Measurements from ENCODE around the gene RAPGEF1. TPM values are rescaled to one million over a fixed set of nuclear protein-coding genes. Genes with fewer than 3 reads are reported as not detected.
A peak's percentile ranks its signal among the peaks of the same experiment; 100 is the strongest.
"Not testable (repeated sequence)": the region's sequence is repeated elsewhere in the genome, so short reads cannot be mapped to it uniquely, and the experiment has no call there.

Gene RAPGEF1
- polyA plus RNA-seq (ENCODE audit: insufficient read length in 4 of 4) = 10 to 100 TPM; 36.8 to 41.5 (median 40.2) TPM

DNA sequence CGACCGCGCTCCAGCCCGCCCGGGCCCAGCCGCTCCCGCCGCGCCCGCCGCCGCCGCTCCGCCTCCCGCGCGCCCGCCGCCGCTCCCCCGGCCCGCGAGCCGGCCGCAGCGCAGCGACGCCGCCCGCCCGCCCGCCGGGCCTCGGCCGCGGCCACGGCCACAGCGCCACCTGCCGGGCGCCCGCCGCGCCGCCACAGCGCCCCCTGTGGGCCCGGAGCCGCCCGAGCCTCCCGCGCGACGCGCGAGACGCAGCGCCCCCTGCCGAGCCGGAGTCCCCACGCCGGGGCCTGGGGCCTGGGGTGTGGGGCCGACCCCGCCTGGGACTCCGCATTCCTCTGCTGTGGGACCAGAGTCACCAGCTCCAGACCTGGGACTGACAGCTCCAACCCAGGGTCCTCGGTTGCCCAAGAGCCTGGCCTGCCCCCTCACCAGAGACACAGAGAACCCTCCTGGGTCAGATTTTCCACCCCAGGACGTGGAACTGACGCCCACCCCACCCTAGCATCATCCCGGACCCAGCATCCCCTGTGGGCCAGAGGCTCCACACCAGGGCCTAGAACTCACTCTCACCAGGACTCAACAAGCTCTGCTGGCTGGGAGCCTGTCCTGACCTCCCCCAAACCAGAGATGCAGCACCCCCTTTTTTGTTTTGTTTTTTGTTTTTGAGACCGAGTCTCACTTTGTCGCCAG lies at the start of gene RAPGEF1:
TSS of gene RAPGEF1 (minus strand) at position 118 of the 690 bp plus-strand sequence. CDS start 246 bp downstream, outside the sequence.
- DNase-seq (ENCODE audit: low read depth in 4 of 4, low spot score in 2 of 4) = no peak

- no peak for DNase-seq (ENCODE audit: low read depth in 4 of 4, low spot score in 2 of 4)
Observed at GRCh38 chr9:131788851-131789250, 49.0 kb upstream of the RAPGEF1 start.

GRCh38 chr9:131787838-131788237 lies 48.0 kb upstream of the RAPGEF1 start:
- DNase-seq (ENCODE audit: low read depth in 4 of 4, low spot score in 2 of 4) = no peak

DNA sequence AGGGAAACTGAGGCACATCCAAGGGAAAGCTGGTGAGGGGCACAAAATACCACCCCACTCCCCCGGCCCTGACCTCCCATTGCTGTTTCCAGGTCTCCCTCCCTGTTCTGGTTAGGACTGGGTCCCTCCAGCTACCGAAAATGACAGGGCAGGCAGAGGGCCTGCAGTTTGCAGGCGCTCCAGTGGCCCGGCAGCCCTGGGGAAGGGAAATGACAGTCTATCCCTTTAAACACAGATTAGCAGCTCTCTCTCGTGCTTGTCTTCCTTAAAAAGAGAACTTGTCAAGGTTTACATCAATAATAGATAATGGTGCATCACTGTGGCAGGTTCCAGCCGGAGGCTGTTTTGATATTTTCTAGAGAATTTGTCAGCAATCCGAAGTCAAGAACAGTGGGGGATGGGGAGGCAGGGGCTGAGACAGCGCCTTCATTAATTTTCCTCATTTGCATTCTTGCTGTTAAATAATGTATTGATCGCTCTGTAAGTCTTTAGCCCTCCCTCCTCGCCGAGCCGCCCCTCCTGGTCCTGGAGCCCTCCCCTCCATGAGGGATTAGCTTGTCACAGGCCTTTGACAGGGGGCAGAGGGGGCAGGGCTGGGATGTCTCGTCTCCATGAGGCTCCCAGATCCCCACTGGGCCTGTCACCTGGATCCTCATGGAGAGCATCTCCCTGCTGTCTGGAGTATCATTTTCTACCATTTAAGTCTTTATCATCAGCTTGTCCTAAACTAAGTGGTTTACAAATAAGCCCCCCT lies 45.0 kb upstream of the RAPGEF1 start:
- DNase-seq (ENCODE audit: low read depth in 4 of 4, low spot score in 2 of 4) = no peak

GRCh38 chr9:131781069-131781468 lies 41.2 kb upstream of the RAPGEF1 start:
- no peak for DNase-seq (ENCODE audit: low read depth in 4 of 4, low spot score in 2 of 4)

DNA sequence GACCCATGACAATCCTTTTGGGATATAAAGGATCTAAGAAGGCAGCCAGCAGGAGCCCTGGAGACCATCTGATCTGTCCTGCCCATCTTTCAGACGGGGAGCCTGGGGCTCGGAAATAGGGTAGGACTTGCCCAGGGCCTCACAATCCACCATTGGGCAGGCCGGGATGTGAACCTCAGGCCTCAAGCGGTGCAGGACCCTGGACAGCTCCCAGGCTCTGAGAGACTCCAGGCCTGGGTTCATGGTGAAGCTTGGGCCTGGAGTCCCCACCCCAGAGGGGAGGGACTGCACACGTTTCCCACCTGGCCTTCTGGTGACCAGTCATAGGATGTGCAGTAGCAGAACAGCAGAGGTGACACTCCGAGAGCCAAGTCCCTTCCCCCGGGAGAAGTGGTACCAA lies 36.6 kb upstream of the RAPGEF1 start:
- peak in 2 of 4 donors; percentile 24 to 63 for DNase-seq (ENCODE audit: low read depth in 4 of 4, low spot score in 2 of 4)

DNA sequence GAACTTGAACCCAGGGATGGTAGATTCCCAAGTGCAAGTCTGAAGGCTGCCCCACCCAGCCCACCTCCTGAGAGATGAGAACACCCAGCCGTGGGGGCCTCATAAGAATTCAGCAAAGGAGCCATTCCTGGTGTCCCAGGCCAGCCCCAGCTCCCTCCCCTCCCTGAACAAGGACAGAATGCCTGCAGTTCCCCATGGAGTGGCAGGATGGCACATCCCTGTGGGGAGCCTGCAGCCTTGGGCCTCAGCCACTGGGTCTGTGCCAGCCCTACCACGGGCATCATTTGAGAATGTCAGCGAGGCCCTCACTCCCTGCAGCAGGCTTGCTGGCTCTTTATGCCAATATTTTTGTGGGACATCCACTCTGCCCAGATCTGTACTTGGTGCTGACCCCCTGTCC lies 36.2 kb upstream of the RAPGEF1 start:
- no peak for DNase-seq (ENCODE audit: low read depth in 4 of 4, low spot score in 2 of 4)

DNA sequence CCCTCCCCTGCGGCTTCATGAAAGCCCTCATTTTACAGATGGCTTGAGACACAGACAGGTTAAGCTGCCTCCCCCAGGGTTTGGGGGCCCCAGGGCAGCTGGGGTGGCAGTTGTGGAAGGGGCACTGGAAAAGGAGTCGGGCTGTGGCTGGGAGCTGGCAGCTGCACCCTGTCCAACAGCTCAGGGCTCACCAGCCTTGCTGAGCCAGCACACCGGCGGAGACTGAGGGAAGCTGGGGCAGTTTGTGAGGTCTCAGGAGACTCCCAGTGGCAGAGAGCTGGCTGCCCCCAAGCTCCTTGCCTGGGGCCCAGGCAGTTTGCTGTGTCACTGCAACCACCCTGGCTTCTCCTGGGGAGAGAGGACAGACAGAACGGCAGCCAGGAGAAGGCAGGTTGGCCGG lies 34.8 kb upstream of the RAPGEF1 start:
- DNase-seq (ENCODE audit: low read depth in 4 of 4, low spot score in 2 of 4) = no peak

- DNase-seq (ENCODE audit: low read depth in 4 of 4, low spot score in 2 of 4) = peak; percentile 36 to 82 (median 66)
Observed at GRCh38 chr9:131773911-131774379, 34.1 kb upstream of the RAPGEF1 start.

DNA sequence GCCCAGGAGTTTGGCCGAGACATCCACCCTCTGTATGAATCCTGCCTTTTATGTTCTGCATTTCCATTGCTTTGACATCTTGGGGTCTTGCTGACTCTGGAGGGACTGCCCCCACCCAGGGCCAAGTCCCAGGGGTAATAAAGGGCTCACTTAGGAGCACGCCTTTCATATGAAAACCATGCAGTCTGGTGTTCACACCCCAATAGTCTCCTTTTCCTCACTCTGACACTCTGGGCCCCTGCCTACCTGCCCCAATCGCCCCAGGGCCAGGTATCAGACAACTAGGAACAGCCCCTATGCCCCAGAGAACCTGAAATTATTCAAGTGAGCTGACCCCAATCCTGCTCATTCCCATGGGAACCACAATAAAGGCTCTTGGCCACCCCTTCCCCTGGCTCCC lies 33.1 kb upstream of the RAPGEF1 start:
- DNase-seq (ENCODE audit: low read depth in 4 of 4, low spot score in 2 of 4) = no peak

GRCh38 chr9:131771646-131772045 lies 31.8 kb upstream of the RAPGEF1 start:
- no peak for DNase-seq (ENCODE audit: low read depth in 4 of 4, low spot score in 2 of 4)

DNA sequence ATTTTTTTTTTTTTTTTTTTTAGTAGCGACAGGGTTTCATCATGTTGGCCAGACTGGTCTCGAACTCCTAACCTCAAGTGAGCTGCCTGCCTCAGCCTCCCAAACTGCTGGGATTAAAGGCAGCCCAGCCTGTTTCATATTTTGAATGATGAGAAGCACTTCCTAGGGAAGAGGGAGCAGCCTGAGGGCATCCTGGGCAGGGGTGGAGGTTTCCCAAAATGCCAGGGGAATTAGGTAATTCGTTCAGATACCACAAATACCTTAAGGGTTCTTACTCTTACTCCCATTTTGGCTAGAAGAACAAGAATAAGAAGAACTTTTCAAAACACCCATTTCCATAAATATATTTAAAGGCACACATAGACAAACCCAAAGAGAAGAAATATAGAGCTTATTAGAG lies 29.5 kb upstream of the RAPGEF1 start:
- no peak for DNase-seq (ENCODE audit: low read depth in 4 of 4, low spot score in 2 of 4)

- DNase-seq (ENCODE audit: low read depth in 4 of 4, low spot score in 2 of 4) = no peak
Observed at GRCh38 chr9:131764568-131764967, 24.7 kb upstream of the RAPGEF1 start.

- DNase-seq (ENCODE audit: low read depth in 4 of 4, low spot score in 2 of 4) = peak in 1 of 4 donors; percentile 29
Observed at GRCh38 chr9:131762356-131762932, 22.6 kb upstream of the RAPGEF1 start.

DNA sequence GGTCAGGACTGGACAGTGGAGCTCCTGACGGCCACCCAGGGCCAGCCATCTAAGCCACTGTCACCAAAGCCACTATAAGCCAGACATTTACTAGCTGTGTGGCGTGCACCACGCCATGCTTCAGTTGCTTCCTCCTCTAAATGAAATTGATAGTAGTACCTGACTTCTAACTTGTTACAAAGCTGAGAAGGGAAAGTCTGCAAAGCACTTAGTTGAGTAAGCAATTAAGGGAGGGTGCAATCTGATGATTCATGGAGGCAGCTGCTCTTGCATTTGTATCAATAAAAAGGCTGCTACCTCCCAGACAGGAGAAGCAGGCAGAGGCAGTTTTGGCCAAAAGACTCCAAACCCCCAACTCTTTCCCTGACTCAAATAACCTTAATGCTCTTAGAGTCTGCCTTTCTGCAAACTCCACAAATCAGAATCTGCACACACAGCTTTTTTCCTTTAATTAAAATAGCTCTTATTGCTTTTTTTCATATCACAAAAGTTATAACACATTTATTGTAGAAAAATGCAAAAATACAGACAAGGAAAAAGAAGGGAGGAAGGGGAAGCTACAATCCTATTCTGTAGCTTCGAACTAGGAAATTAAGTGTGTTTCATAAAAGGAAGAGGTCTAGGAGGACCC lies 19.3 kb upstream of the RAPGEF1 start:
- DNase-seq (ENCODE audit: low read depth in 4 of 4, low spot score in 2 of 4) = no peak

DNA sequence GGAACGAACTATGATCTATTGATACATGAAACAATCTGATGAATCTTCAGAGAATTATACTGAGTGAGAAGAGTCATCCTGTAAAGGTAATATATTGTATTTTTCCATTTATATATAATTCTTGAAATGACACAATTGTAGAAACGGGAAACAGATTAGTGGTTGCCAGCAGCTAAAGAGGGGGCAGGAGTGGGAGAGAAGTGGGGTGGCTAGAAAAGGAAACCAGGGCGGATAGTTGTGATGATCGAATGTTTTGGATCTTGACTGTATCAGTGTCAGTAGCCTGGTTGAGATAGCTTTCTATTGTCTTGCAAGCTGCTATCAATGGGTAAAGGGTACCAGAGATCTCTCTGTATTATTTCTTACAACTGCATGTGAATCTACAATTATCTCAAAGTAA lies 17.7 kb upstream of the RAPGEF1 start:
- DNase-seq (ENCODE audit: low read depth in 4 of 4, low spot score in 2 of 4) = no peak

- DNase-seq (ENCODE audit: low read depth in 4 of 4, low spot score in 2 of 4) = peak in 3 of 4 donors; percentile 47 to 69 (median 53)
Observed at GRCh38 chr9:131755541-131756198, 15.8 kb upstream of the RAPGEF1 start.

GRCh38 chr9:131754846-131755245 lies 15.0 kb upstream of the RAPGEF1 start:
- no peak for DNase-seq (ENCODE audit: low read depth in 4 of 4, low spot score in 2 of 4)

- DNase-seq (ENCODE audit: low read depth in 4 of 4, low spot score in 2 of 4) = not testable (repeated sequence)
Observed at GRCh38 chr9:131753751-131754150, 13.9 kb upstream of the RAPGEF1 start.

DNA sequence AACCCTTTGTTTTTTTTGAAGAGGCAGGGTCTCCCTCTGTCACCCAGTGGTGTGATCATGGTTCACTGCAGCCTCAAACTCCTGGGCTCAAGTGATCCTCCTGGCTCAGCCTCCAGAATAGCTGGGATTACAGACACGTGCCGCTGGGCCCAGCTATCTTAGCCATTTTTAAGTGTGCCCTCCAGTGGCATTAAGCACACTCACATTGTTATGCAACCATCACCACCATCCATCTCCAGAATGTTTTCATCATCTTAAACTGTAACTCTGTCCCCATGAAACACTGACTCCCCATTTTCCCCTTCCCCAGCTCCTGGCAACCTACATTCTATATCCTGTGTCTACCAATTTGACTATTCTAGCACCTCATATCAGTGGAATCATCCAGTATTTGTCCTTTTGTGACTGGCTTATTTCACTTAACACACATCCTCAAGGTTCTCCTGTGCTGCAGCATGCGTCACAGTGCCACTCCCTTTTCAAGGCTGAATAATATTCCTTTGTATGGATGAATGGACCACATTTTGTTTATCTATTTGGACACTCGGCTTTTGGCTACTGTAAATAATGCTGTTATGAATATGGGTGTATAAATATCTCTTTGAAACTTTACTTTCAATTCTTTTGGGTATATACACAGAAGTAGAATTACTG lies 12.5 kb upstream of the RAPGEF1 start:
- no peak for DNase-seq (ENCODE audit: low read depth in 4 of 4, low spot score in 2 of 4)

Measured in left renal cortex interstitium (tissue), 4 donors.